Cardiac muscle cell (in vitro differentiated cells and primary cell): ENCODE measurements around the gene B4GALNT3. TPM values are rescaled to one million over a fixed set of nuclear protein-coding genes. Genes with fewer than 3 reads are reported as not detected.

Experiments used
- DNase-seq, 2 donors: peaks; one replicate each; pipeline versions ENCODE4 v3.0.0 to v3.0.0-alpha.2; 2010 to 2017; ENCODE audit warnings: low read depth in 1 of 2, low spot score in 1 of 2
- H3K27ac ChIP-seq: fragments of 200-600 bp; sonication (generic); 2 replicates; pipeline ENCODE4 v1.5.1; 2016
- H3K27me3 ChIP-seq: fragments of 200-600 bp; sonication (generic); 2 replicates; pipeline ENCODE4 v1.6.0; 2016; ENCODE audit warnings: control low read depth
- H3K36me3 ChIP-seq: fragments of 200-600 bp; sonication (generic); 2 replicates; pipeline ENCODE4 v1.5.1; 2016; ENCODE audit warnings: control low read depth
- H3K4me1 ChIP-seq: fragments of 200-600 bp; sonication (generic); 2 replicates; pipeline ENCODE4 v1.8.1; 2017; ENCODE audit warnings: low read depth, mild to moderate bottlenecking, mixed run types
- H3K4me3 ChIP-seq: fragments of 200-600 bp; sonication (generic); 2 replicates; pipeline ENCODE4 v1.5.1; 2016; ENCODE audit warnings: mild to moderate bottlenecking
- H3K9me3 ChIP-seq: fragments of 200-600 bp; sonication (generic); 2 replicates; pipeline ENCODE4 v1.5.1; 2017; ENCODE audit warnings: low read depth, mild to moderate bottlenecking, control low read depth
- polyA plus RNA-seq: library from polyadenylated mRNA; unstranded; fragments of >200 nt; fragmentation: Nextera tagmentation; extraction: Ambion mirVana; gene quantifications from 2 replicates; pipeline ENCODE4 v1.2.1, GENCODE V29; 2016
- total RNA-seq: library from RNA; depleted of rRNA; stranded (reverse); fragments of >200 nt; gene quantifications from 2 replicates; pipeline ENCODE4 v1.2.3, GENCODE V29; 2016
- TF ChIP-seq, protein P1 (sequence below): IDR thresholded peaks from 2 replicates; pipeline ENCODE4 v1.5.1; 2012; ENCODE audit warnings: low read depth, mild to moderate bottlenecking, low read length

B4GALNT3 gene
- total and polyA plus RNA-seq, 2 experiments from 2014 or later = 23.7 to 38.6 TPM

DNA sequence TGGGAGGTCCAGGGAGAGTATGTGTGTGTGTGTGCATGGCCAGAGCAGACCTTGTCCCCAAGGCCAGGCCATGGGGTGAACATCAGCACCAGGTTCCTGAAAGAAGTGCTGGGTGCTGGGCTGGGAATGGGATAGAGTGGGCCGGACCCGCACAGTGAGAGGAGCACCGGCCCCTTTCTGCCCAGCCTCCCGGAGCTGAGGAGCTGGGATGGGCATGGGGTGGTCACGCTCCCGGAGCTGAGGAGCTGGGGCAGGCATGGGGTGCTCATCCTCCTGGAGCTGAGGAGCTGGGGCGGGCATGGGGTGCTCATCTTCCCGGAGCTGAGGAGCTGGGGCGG is 83.3 kb downstream of the B4GALNT3 start:
- H3K36me3 ChIP-seq = peaks cover 3% of the 10 kb centered on the region
- DNase-seq = no peak
- no peak overlapping the region for H3K4me3 ChIP-seq
- TF ChIP-seq, protein P1, sequence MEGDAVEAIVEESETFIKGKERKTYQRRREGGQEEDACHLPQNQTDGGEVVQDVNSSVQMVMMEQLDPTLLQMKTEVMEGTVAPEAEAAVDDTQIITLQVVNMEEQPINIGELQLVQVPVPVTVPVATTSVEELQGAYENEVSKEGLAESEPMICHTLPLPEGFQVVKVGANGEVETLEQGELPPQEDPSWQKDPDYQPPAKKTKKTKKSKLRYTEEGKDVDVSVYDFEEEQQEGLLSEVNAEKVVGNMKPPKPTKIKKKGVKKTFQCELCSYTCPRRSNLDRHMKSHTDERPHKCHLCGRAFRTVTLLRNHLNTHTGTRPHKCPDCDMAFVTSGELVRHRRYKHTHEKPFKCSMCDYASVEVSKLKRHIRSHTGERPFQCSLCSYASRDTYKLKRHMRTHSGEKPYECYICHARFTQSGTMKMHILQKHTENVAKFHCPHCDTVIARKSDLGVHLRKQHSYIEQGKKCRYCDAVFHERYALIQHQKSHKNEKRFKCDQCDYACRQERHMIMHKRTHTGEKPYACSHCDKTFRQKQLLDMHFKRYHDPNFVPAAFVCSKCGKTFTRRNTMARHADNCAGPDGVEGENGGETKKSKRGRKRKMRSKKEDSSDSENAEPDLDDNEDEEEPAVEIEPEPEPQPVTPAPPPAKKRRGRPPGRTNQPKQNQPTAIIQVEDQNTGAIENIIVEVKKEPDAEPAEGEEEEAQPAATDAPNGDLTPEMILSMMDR = no peak
- no peaks in the 10 kb centered on the region for H3K9me3 ChIP-seq
- peak overlapping the region; percentile 66 for H3K27ac ChIP-seq
- peaks cover 20% of the 10 kb centered on the region for H3K4me1 ChIP-seq
- no peaks in the 10 kb centered on the region for H3K27me3 ChIP-seq

GRCh38 chr12:544142-544541 is 84.4 kb downstream of the B4GALNT3 start:
- DNase-seq = no peak
- H3K9me3 ChIP-seq = no peaks in the 10 kb centered on the region
- H3K36me3 ChIP-seq = peaks cover 3% of the 10 kb centered on the region
- H3K27ac ChIP-seq = no peak overlapping the region
- no peak overlapping the region for H3K4me3 ChIP-seq
- TF ChIP-seq, protein P1 = no peak
- H3K27me3 ChIP-seq = no peaks in the 10 kb centered on the region
- peaks cover 20% of the 10 kb centered on the region for H3K4me1 ChIP-seq

GRCh38 chr12:544941-545635 is 85.3 kb downstream of the B4GALNT3 start:
- TF ChIP-seq, protein P1 = no peak
- Histone ChIP-seq H3K4me3 (no peak overlapping the region), H3K36me3 (peaks cover 3% of the 10 kb centered on the region), H3K9me3 (no peaks in the 10 kb centered on the region), H3K27me3 (no peaks in the 10 kb centered on the region), H3K4me1 (peaks cover 20% of the 10 kb centered on the region), H3K27ac (no peak overlapping the region)
- no peak for DNase-seq

GRCh38 chr12:545835-546234 is 86.1 kb downstream of the B4GALNT3 start:
- peaks cover 20% of the 10 kb centered on the region for H3K4me1 ChIP-seq
- TF ChIP-seq, protein P1 = no peak

DNA sequence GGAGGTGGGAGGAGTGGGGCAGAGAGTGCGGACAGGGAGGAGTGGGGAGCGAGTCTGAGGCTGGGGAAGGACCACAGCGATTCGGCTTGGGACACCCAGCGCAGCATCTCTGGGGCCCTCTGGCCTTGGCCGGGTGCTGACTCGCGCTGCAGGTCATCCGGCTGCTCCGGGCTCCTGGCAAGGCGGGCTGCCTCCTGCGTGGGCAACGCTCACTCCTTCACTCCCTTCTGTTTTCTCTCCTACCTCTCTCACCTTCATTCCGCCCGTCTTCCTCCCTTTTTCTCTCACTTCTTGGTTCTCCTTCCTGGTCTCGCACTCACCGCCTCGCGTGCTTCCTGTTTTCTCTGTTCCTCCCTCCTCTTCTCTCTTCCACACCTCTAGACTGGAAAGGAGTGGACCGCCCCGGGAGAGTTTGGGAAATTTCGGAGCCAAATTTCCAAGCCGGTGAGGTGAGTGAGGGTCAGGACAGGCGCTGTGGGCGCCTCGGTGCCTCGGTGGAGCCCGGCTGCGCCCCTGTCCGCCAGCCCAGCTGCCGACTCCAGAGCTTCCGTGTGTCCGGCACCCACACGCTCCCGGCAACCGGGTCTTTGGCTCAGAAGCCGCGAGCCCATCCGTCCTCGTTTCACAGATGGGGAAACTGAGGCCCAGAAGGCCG is 86.7 kb downstream of the B4GALNT3 start:
- H3K9me3 ChIP-seq = no peaks in the 10 kb centered on the region
- no peaks in the 10 kb centered on the region for H3K27me3 ChIP-seq
- H3K27ac ChIP-seq = no peak overlapping the region
- no peak overlapping the region for H3K4me3 ChIP-seq
- H3K4me1 ChIP-seq = peaks cover 18% of the 10 kb centered on the region
- TF ChIP-seq, protein P1 = no peak
- DNase-seq = no peak
- peaks cover 3% of the 10 kb centered on the region for H3K36me3 ChIP-seq

More at GRCh38 chr12:545835-546234, 86.1 kb downstream of the B4GALNT3 start:
- Histone ChIP-seq H3K36me3 (peaks cover 3% of the 10 kb centered on the region), H3K27ac (no peak overlapping the region), H3K9me3 (no peaks in the 10 kb centered on the region), H3K4me3 (no peak overlapping the region), H3K27me3 (no peaks in the 10 kb centered on the region)
- no peak for DNase-seq
